ENCODE measurements around the gene ARL13B.
A peak's percentile ranks its signal among the peaks of the same experiment; 100 is the strongest.
"Not testable (repeated sequence)": the region's sequence is repeated elsewhere in the genome, so short reads cannot be mapped to it uniquely, and the experiment has no call there.

Gene ARL13B

GRCh38 chr3:93979850-93980676 lies at the start of gene ARL13B:
Gene ARL13B (plus strand): TSS chr3:93980155. CDS start chr3:93980424, 269 bp downstream.
- TF ChIP-seq ZFX (IDR thresholded peaks at IDR 0.05): no peak
- no peak for TF ChIP-seq CTCF (conservative IDR thresholded peaks at IDR 0.05)
- peak within 1 kb of the TSS; percentile 71 for H3K27ac ChIP-seq

GRCh38 chr3:93931597-93932229 lies 48.2 kb upstream of the ARL13B start:
- TF ChIP-seq ZFX (IDR thresholded peaks at IDR 0.05): no peak
- no peak for TF ChIP-seq CTCF (conservative IDR thresholded peaks at IDR 0.05)
- no peak overlapping the region for H3K27ac ChIP-seq

- no peak overlapping the region for H3K27ac ChIP-seq
- TF ChIP-seq CTCF (conservative IDR thresholded peaks at IDR 0.05): no peak
- no peak for TF ChIP-seq ZFX (IDR thresholded peaks at IDR 0.05)
Observed at GRCh38 chr3:93934366-93935046, 45.4 kb upstream of the ARL13B start.

- H3K27ac ChIP-seq: no peak overlapping the region
- TF ChIP-seq CTCF (conservative IDR thresholded peaks at IDR 0.05): no peak
- TF ChIP-seq ZFX (IDR thresholded peaks at IDR 0.05): no peak
Observed at GRCh38 chr3:93936549-93936948, 43.4 kb upstream of the ARL13B start.

GRCh38 chr3:93937485-93937884 lies 42.5 kb upstream of the ARL13B start:
- not testable (repeated sequence) for H3K27ac ChIP-seq

GRCh38 chr3:93949958-93950357 lies 30.0 kb upstream of the ARL13B start:
- H3K27ac ChIP-seq: not testable (repeated sequence)

- TF ChIP-seq CTCF (conservative IDR thresholded peaks at IDR 0.05): no peak
- TF ChIP-seq ZFX (IDR thresholded peaks at IDR 0.05): no peak
- H3K27ac ChIP-seq: no peak overlapping the region
Observed at GRCh38 chr3:93961026-93961425, 18.9 kb upstream of the ARL13B start.

GRCh38 chr3:93961489-93961888 lies 18.5 kb upstream of the ARL13B start:
- TF ChIP-seq CTCF (conservative IDR thresholded peaks at IDR 0.05) (no peak), ZFX (IDR thresholded peaks at IDR 0.05) (no peak)
- H3K27ac ChIP-seq: no peak overlapping the region

Data from C4-2B (cell line).